GM12875 (cell line): Measurements from ENCODE around the gene ENO4.

Experiments used
- H3K4me3 ChIP-seq: one replicate; pipeline ENCODE4 v1.5.1; 2011; ENCODE audit warnings: low read depth, low read length, control low read depth
- TF ChIP-seq, protein P1 (sequence below): IDR thresholded peaks from 2 replicates; pipeline ENCODE4 v1.5.1; 2011; ENCODE audit warnings: low read depth, mild to moderate bottlenecking, control low read depth, inconsistent platforms, low read length, moderate library complexity, borderline replicate concordance; ENCODE audit not compliant: insufficient read depth

The ENO4 gene

DNA sequence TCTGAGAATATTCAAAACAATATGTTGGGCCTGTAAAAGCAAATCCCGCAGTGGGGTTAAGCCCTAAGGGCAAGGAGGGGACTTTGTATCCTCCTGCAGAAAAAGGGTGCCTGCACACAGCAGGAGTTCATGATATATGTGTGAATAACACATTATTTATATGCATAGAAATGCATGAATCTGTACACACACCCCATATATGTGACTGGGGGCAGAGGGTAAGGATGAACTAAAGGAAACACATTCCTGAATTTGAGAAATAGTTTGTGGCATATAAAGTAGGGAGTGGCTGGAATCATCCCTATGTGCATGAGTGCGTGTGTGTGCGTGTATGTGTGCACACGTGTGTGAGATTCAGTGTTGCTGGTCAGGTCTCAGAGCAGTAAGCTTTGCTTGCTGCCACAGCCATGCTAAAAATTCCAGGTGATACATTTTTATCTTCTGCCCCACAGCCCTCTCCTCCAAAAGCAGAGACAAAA lies 18.9 kb downstream of the ENO4 start:
- no peak overlapping the region for H3K4me3 ChIP-seq
- TF ChIP-seq, protein P1, sequence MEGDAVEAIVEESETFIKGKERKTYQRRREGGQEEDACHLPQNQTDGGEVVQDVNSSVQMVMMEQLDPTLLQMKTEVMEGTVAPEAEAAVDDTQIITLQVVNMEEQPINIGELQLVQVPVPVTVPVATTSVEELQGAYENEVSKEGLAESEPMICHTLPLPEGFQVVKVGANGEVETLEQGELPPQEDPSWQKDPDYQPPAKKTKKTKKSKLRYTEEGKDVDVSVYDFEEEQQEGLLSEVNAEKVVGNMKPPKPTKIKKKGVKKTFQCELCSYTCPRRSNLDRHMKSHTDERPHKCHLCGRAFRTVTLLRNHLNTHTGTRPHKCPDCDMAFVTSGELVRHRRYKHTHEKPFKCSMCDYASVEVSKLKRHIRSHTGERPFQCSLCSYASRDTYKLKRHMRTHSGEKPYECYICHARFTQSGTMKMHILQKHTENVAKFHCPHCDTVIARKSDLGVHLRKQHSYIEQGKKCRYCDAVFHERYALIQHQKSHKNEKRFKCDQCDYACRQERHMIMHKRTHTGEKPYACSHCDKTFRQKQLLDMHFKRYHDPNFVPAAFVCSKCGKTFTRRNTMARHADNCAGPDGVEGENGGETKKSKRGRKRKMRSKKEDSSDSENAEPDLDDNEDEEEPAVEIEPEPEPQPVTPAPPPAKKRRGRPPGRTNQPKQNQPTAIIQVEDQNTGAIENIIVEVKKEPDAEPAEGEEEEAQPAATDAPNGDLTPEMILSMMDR = no peak

DNA sequence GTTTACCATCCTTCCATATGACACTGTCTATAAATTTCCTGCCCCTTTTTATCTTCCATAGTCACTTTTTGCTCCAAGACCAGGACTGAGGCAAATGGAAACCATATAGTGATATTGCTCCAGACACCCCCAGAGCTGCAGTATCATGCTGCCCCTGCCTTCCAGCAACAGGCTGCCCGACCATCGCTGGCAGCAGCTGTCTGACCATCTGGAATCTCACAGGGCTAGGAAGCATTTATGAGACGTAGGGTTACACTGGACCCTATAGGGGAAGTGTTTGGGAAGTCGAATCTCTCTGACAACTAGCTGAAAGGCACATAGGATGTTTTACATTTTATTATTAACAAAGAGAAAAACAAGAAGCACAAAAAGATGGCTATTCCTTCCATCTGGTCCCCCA lies 19.4 kb downstream of the ENO4 start:
- TF ChIP-seq, protein P1 = no peak
- H3K4me3 ChIP-seq = no peak overlapping the region

DNA sequence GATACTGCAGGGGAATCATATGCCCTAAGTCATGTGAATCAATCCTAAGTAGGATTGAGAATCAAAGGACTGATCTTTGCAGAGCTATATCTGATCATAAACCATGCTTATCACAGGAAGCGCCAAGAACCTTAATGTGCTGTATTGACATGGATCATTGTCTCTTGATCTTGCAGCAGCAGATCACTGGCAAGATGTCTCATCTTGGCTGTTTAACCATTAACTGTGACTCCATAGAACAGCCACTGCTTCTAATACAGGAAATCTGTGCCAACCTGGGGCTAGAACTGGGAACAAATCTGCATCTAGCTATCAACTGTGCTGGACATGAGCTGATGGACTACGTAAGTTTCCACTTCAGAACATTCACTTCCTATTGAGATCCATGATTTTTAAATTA lies 21.6 kb downstream of the ENO4 start:
- no peak overlapping the region for H3K4me3 ChIP-seq
- TF ChIP-seq, protein P1 = no peak

DNA sequence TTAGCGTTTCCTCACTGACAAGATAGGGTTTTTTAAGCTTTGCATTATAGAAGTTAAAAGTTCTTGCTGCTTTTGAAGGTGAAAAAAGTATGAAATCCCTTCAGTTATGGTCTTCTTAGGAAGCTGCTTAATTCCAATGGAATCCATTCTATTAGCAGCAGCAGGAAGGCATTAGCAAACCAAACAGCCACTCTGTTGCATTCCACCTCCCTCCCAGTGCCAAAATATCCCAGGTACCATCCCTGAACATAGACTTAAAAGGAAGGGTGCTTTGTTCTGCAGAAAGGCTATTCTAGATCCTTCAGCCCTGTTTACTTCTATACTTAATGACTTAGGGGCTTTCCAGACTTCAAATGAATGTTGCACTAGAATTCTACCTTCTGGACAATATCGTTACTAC lies 23.8 kb downstream of the ENO4 start:
- TF ChIP-seq, protein P1 = no peak
- H3K4me3 ChIP-seq = no peak overlapping the region

DNA sequence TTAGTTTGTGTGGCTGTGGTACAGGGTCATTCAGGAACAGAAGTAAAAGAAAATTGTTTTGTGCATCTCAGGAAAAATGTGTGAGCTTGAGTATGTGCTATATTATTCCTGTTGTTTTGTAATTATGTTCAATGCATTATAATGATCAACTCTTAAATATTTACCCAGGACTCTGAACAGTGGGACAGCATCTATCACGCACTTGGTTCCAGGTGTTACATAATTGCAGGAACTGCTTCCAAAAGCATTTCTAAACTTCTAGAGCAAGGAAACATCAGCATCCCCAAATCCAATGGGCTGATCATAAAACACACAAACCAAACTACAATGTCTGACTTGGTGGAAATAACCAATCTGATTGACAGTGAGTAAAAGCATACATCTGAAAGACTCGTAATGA lies 26.6 kb downstream of the ENO4 start:
- TF ChIP-seq, protein P1 = no peak
- H3K4me3 ChIP-seq = no peak overlapping the region

DNA sequence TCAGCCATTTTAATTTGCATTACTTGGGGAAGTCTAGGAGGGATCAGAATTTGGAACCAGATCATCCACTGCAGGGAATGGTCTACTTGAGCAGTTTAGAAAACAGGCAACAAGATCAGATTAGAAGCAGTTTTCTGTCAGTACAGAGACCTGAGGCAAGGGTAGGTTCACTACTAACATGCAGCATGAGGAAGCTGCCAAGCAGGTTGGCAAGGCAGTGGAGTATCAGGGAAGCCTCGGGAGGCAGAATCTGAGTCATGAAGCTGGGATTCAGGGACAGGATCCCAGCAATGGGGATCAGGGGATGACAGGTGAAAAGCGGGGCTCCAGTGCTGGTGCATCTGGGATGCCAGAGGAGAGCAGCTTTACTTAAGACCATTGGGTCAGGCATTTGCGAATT lies 28.1 kb downstream of the ENO4 start:
- TF ChIP-seq, protein P1 = no peak
- no peak overlapping the region for H3K4me3 ChIP-seq

DNA sequence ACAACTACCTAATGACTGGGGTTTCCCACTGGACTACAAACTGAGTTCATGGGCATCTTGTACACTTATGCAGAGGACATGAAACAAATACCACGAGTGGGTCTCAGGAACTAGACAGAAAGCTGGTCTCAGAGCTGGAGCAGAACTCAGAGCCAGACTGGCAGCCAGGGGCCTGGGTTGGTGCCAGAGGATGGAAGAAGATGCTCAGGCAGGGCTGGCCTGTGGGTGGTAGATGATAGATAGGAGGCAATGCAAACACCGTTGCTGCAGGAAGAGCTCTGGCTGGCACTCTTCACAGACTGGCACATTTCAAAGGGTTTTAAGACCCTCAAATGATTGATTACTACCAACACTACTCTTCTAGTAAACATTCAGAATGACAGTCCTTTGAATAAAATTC lies 28.8 kb downstream of the ENO4 start:
- no peak overlapping the region for H3K4me3 ChIP-seq
- TF ChIP-seq, protein P1 = no peak
